IMR-90 (cell line): Measurements from ENCODE around the gene PIKFYVE. TPM values are rescaled to one million over a fixed set of nuclear protein-coding genes. Genes with fewer than 3 reads are reported as not detected.
A peak's percentile ranks its signal among the peaks of the same experiment; 100 is the strongest.

Source experiments
- ATAC-seq: fragments of 200-7000 bp; cut with Tn5 transposase; 2 replicates; pipeline ENCODE4 v1.9.1; 2020; ENCODE audit warnings: low read depth, mild to moderate bottlenecking, moderate library complexity
- BruUV-seq: library from RNA; stranded (reverse); fragments of 400-500 nt; replicated peaks from 2 replicates; lab custom pipeline; 2021; lab: Mats Ljungman, UMichigan
- CTCF ChIA-PET: fragments of 300-600 bp; formaldehyde crosslinking; extraction: SDS; loops from one replicate; lab custom pipeline; 2021; ENCODE audit warnings: antibody characterized with exemption; lab: Yijun Ruan, JAX
- POLR2A ChIA-PET: fragments of 300-600 bp; sonication (Branson Sonifier 250); formaldehyde crosslinking; loops from one replicate; lab custom pipeline; 2022; ENCODE audit warnings: antibody characterized with exemption; ENCODE audit not compliant: unreplicated experiment; lab: Charles Lee
- DNase-seq: peaks from one replicate; pipeline ENCODE4 v3.0.0; 2013
- H2AFZ ChIP-seq: replicated peaks from 2 replicates; pipeline ENCODE3; 2013; ENCODE audit warnings: low read length, mild to moderate bottlenecking; ENCODE audit not compliant: poor library complexity
- H2AK5ac ChIP-seq: 2 replicates; pipeline ENCODE4 v1.6.1; 2013; ENCODE audit warnings: low read depth, low read length, inconsistent platforms
- H2AK9ac ChIP-seq: replicated peaks from 2 replicates; pipeline ENCODE3; 2013; ENCODE audit warnings: mild to moderate bottlenecking, low read depth, low read length, moderate library complexity; ENCODE audit not compliant: poor library complexity
- H2BK120ac ChIP-seq: 2 replicates; pipeline ENCODE4 v1.6.1; 2013; ENCODE audit warnings: low read depth, low read length, inconsistent platforms
- H2BK15ac ChIP-seq: 3 replicates; pipeline ENCODE4 v1.6.1; 2013; ENCODE audit warnings: low read depth, low read length, inconsistent platforms
- H2BK20ac ChIP-seq: 2 replicates; pipeline ENCODE4 v1.6.1; 2013; ENCODE audit warnings: low read depth, mild to moderate bottlenecking, inconsistent platforms, low read length, moderate library complexity
- H2BK5ac ChIP-seq: 2 replicates; pipeline ENCODE4 v1.6.1; 2013; ENCODE audit warnings: mild to moderate bottlenecking, low read depth, low read length, inconsistent platforms; ENCODE audit not compliant: poor library complexity, severe bottlenecking
- H3K14ac ChIP-seq: replicated peaks from 2 replicates; pipeline ENCODE4 v1.6.1; 2013; ENCODE audit warnings: low read depth, low read length, inconsistent platforms
- H3K18ac ChIP-seq: 2 replicates; pipeline ENCODE4 v1.6.1; 2013; ENCODE audit warnings: low read depth, low read length, control low read depth
- H3K23ac ChIP-seq: 2 replicates; pipeline ENCODE4 v1.6.1; 2013; ENCODE audit warnings: low read depth, low read length, inconsistent platforms
- H3K27ac ChIP-seq: 2 replicates; pipeline ENCODE4 v1.5.1; 2013; ENCODE audit warnings: mild to moderate bottlenecking, control low read depth, low read length; ENCODE audit not compliant: insufficient read depth
- H3K27me3 ChIP-seq: 2 replicates; pipeline ENCODE4 v1.6.1; 2013; ENCODE audit warnings: low read length; ENCODE audit not compliant: control insufficient read depth, insufficient read depth
- H3K36me3 ChIP-seq: 2 replicates; pipeline ENCODE4 v1.6.1; 2013; ENCODE audit warnings: low read length, mixed read lengths; ENCODE audit not compliant: control insufficient read depth, insufficient read depth
- H3K4ac ChIP-seq: 2 replicates; pipeline ENCODE4 v1.6.1; 2013; ENCODE audit warnings: low read depth, low read length, inconsistent platforms
- H3K4me1 ChIP-seq: 2 replicates; pipeline ENCODE4 v1.6.1; 2013; ENCODE audit warnings: low read length, mixed read lengths; ENCODE audit not compliant: control insufficient read depth, insufficient read depth
- H3K4me2 ChIP-seq: 2 replicates; pipeline ENCODE4 v1.6.1; 2013; ENCODE audit warnings: low read depth, mild to moderate bottlenecking, control low read depth, low read length, moderate library complexity
- H3K4me3 ChIP-seq: 2 replicates; pipeline ENCODE4 v1.5.1; 2013; ENCODE audit warnings: low read depth, mild to moderate bottlenecking, control low read depth, low read length, moderate library complexity; ENCODE audit not compliant: insufficient read depth
- H3K56ac ChIP-seq: 2 replicates; pipeline ENCODE4 v1.6.1; 2013; ENCODE audit warnings: low read length, inconsistent platforms; ENCODE audit not compliant: insufficient read depth; ENCODE audit errors: extremely low read depth
- H3K79me1 ChIP-seq, 2 experiments: 2 replicates each; pipeline ENCODE4 v1.6.1; 2013; ENCODE audit warnings: low read length in 2 of 2, inconsistent platforms in 1 of 2, low read depth in 1 of 2
- H3K9ac ChIP-seq: 2 replicates; pipeline ENCODE4 v1.6.1; 2013; ENCODE audit warnings: low read depth, low read length, control low read depth
- H3K9me1 ChIP-seq: 2 replicates; pipeline ENCODE4 v1.6.1; 2013; ENCODE audit warnings: low read length, inconsistent platforms; ENCODE audit not compliant: insufficient read depth
- H3K9me3 ChIP-seq: 2 replicates; pipeline ENCODE4 v1.6.1; 2013; ENCODE audit warnings: low read length; ENCODE audit not compliant: control insufficient read depth, insufficient read depth
- H4K20me1 ChIP-seq: 2 replicates; pipeline ENCODE4 v1.6.1; 2013; ENCODE audit warnings: low read length, inconsistent platforms; ENCODE audit not compliant: insufficient read depth
- H4K5ac ChIP-seq: 2 replicates; pipeline ENCODE4 v1.6.1; 2013; ENCODE audit warnings: mild to moderate bottlenecking, low read depth, low read length, control low read depth
- H4K8ac ChIP-seq, 2 experiments: 2 replicates each; pipeline ENCODE4 v1.6.1; 2013; ENCODE audit warnings: low read depth in 2 of 2, low read length in 2 of 2, control low read depth in 1 of 2, inconsistent platforms in 1 of 2
- H4K91ac ChIP-seq: 2 replicates; pipeline ENCODE4 v1.6.1; 2013; ENCODE audit warnings: low read depth, low read length, inconsistent platforms; ENCODE audit not compliant: insufficient read depth
- CEBPB ChIP-seq: IDR thresholded peaks from 2 replicates; pipeline ENCODE4 v1.6.1; 2012; ENCODE audit warnings: low read depth, low read length, improper control_type of control experiment
- ELK1 ChIP-seq: fragments of 150-350 bp; IDR thresholded peaks from 2 replicates; pipeline ENCODE4 v1.6.1; 2016; ENCODE audit warnings: low read depth, mild to moderate bottlenecking, low read length, moderate library complexity, borderline replicate concordance
- FOS ChIP-seq: fragments of 150-350 bp; IDR thresholded peaks from 2 replicates; pipeline ENCODE4 v1.6.1; 2016; ENCODE audit warnings: low read depth, low read length
- NFE2L2 ChIP-seq: fragments of 150-350 bp; IDR thresholded peaks from 2 replicates; pipeline ENCODE4 v1.6.1; 2016; ENCODE audit warnings: low read depth, mild to moderate bottlenecking, low read length
- SMC3 ChIP-seq: fragments of 150-350 bp; IDR thresholded peaks from 2 replicates; pipeline ENCODE4 v1.6.1; 2016; ENCODE audit warnings: low read depth, mild to moderate bottlenecking, antibody characterized with exemption, low read length, moderate library complexity
- USF2 ChIP-seq: fragments of 150-350 bp; IDR thresholded peaks from 2 replicates; pipeline ENCODE4 v1.6.1; 2017; ENCODE audit warnings: mild to moderate bottlenecking, antibody characterized with exemption, low read length, low read depth
- WGBS, 2 experiments: methylation state at CpG; one replicate each; pipeline versions ENCODE4 v1.1.5 to v1.1.7; 2013; ENCODE audit warnings: missing lambda C conversion rate in 2 of 2; ENCODE audit not compliant: insufficient read length in 1 of 2; ENCODE audit errors: extremely low coverage in 2 of 2; 5-methylcytosine and 5-hydroxymethylcytosine counted together
- dilution Hi-C: fragments of 300-500 bp; cut with HindIII; formaldehyde crosslinking; loops from one replicate; pipeline ENCODE4 v1.14.3; 2018; ENCODE audit warnings: low sequenced_read_pairs; ENCODE audit not compliant: unreplicated experiment
- in situ Hi-C: fragments of 300-500 bp; cut with MboI; formaldehyde crosslinking; loops from 3 replicates; pipeline ENCODE4 v1.14.3; 2019; ENCODE audit warnings: low sequenced_read_pairs, inconsistent platforms, mixed read lengths
- intact Hi-C: fragments of 100-400 bp; cut with micrococcal nuclease; formaldehyde crosslinking; loops from 2 replicates; pipeline ENCODE4 v1.10.0; 2022
- polyA plus RNA-seq, 3 experiments: library from polyadenylated mRNA; depleted of rRNA; stranded (reverse); fragments of >200 nt; gene quantifications; 2 replicates each; pipeline ENCODE4 v1.2.3, GENCODE V29; 2012; ENCODE audit warnings: low replicate concordance in 1 of 3
- total RNA-seq: library from RNA; depleted of rRNA; stranded (reverse); fragments of >200 nt; gene quantifications from 2 replicates; pipeline ENCODE4 v1.2.3, GENCODE V29; 2012

PIKFYVE gene
- total and polyA plus RNA-seq, 2 of the 4 experiments (the other 2 are of a cell fraction) = 9.3 to 34.6 TPM

GRCh38 chr2:208252716-208253492 lies 13.2 kb upstream of the PIKFYVE start:
- no peak for DNase-seq
- H3K27ac ChIP-seq = peak overlapping the region; percentile 59; the same call in 1 of the 2 replicates
- no TSS peak for BruUV-seq

More at GRCh38 chr2:208252716-208253492, 13.2 kb upstream of the PIKFYVE start:
- peaks cover 5% of the 10 kb centered on the region; the same call in 1 of the 2 replicates for H3K9me1 ChIP-seq
- H3K18ac ChIP-seq = no peak overlapping the region; the same call in 1 of the 2 replicates
- no CpG with 5 or more reads among the region's 3 CpGs for WGBS, 2 experiments
- H2BK5ac ChIP-seq = no peak overlapping the region
- H3K56ac ChIP-seq = 0 out of 2 replicates have a peak overlapping the region, but pooled peaks have one; percentile 4
- TF ChIP-seq NFE2L2 (peak; percentile 60), CEBPB (peak; percentile 78), USF2 (no peak), ELK1 (no peak), SMC3 (no peak), FOS (no peak)
- no peak overlapping the region for H3K4ac ChIP-seq
- H4K8ac ChIP-seq = no peak overlapping the region
- no peak overlapping the region for H2AK5ac ChIP-seq
- H4K20me1 ChIP-seq = no peaks in the 10 kb centered on the region
- POLR2A ChIA-PET = no interaction called here
- no peak overlapping the region for H4K91ac ChIP-seq
- peak overlapping the region; percentile 36; the same call in 1 of the 2 replicates for H3K9ac ChIP-seq
- in situ Hi-C loops (loop anchor here (25.0 kb wide), 1 partner anchor 516 kb away; no protein-coding TSS in a partner anchor), dilution Hi-C loops (no loop called here), intact Hi-C loops (no loop called here)
- H3K9me3 ChIP-seq = no peaks in the 10 kb centered on the region
- no peak overlapping the region for H2AK9ac ChIP-seq
- H3K36me3 ChIP-seq = peaks cover 6% of the 10 kb centered on the region; the same call in 1 of the 2 replicates
- H3K79me1 ChIP-seq = peaks cover 4 to 17% of the 10 kb centered on the region in 2 experiments; a peak in 3 of 4 replicates
- peak overlapping the region; percentile 56; the same call in 1 of the 2 replicates for H3K23ac ChIP-seq
- H2BK20ac ChIP-seq = no peak overlapping the region
- no peaks in the 10 kb centered on the region for H3K27me3 ChIP-seq
- ATAC-seq = no peak
- H4K5ac ChIP-seq = no peak overlapping the region
- H2BK15ac ChIP-seq = no peak overlapping the region
- no peak overlapping the region for H3K14ac ChIP-seq
- no peak overlapping the region for H3K4me3 ChIP-seq
- peaks cover 4% of the 10 kb centered on the region for H3K4me1 ChIP-seq
- H2AFZ ChIP-seq = no peak overlapping the region
- peak overlapping the region; percentile 44; the same call in 1 of the 2 replicates for H3K4me2 ChIP-seq
- CTCF ChIA-PET = interaction anchor here (0.9 to 2.4 kb wide), 3 partner anchors 9 to 78 kb away, joined by 4 to 11 read pairs (median 4); no protein-coding TSS in a partner anchor
- no peak overlapping the region for H2BK120ac ChIP-seq
